Measurements from ENCODE around the gene SMARCA2. TPM values are rescaled to one million over a fixed set of nuclear protein-coding genes. Genes with fewer than 3 reads are reported as not detected.
"Not testable (repeated sequence)": the region's sequence is repeated elsewhere in the genome, so short reads cannot be mapped to it uniquely, and the experiment has no call there.

The SMARCA2 gene
- polyA plus RNA-seq, 3 donors, result 89.2 to 129 (median 121) TPM

DNA sequence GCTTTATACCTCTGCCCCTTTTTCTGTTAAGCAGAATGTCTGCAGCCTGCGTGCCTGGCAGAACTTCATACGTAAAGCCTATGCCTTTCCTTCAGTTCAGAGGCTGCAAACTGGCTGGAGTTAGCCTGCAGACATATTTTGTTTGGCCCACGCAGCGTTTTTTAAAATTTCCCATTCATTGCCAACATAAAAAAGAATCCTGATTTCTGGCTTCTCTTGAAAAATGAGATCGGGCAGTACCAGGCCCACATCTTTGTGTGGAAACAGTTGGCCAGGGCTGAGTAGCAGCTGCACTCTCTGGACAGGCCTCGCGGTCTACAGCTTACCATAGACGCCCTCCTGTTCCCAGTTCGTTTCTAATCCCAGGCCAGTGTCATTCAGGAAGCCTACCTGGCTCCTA is 104.4 kb downstream of the SMARCA2 start:
- no peak for DNase-seq (ENCODE audit: extremely low read depth in 1 of 11, low read depth in 9 of 11, low spot score in 4 of 11)

GRCh38 chr9:2120926-2121689 is 106.0 kb downstream of the SMARCA2 start:
- no peak for DNase-seq (ENCODE audit: extremely low read depth in 1 of 11, low read depth in 9 of 11, low spot score in 4 of 11)

GRCh38 chr9:2122299-2122698 is 107.2 kb downstream of the SMARCA2 start:
- DNase-seq (ENCODE audit: extremely low read depth in 1 of 11, low read depth in 9 of 11, low spot score in 4 of 11), result no peak

DNA sequence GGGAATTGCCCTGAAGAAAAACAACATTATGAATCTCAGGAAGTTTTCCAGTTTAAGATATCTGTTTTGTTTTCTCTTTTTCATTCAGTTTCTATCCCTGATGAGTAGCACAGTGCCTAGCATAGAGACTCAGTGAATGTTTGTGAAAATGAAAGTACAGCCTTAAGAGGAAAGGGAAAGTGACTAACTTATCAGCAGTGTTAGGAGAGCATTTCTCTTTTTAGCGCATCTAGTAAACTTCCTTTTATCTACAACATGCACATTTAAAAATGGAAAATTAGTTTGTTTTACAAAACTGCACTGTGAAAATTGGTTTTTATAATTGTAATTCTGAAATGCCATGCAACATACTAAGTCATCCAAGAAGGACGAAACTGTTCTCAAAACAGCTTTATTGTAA is 110.8 kb downstream of the SMARCA2 start:
- DNase-seq (ENCODE audit: extremely low read depth in 1 of 11, low read depth in 9 of 11, low spot score in 4 of 11), result no peak

GRCh38 chr9:2126331-2126803 is 111.2 kb downstream of the SMARCA2 start:
- DNase-seq (ENCODE audit: extremely low read depth in 1 of 11, low read depth in 9 of 11, low spot score in 4 of 11), result no peak

GRCh38 chr9:2127486-2127885 is 112.3 kb downstream of the SMARCA2 start:
- no peak for DNase-seq (ENCODE audit: extremely low read depth in 1 of 11, low read depth in 9 of 11, low spot score in 4 of 11)

- DNase-seq (ENCODE audit: extremely low read depth in 1 of 11, low read depth in 9 of 11, low spot score in 4 of 11), result no peak
Measured at GRCh38 chr9:2128141-2128540, 113.0 kb downstream of the SMARCA2 start.

- peak in 6 of 11 donors; percentile 34 to 67 (median 46) for DNase-seq (ENCODE audit: extremely low read depth in 1 of 11, low read depth in 9 of 11, low spot score in 4 of 11)
Measured at GRCh38 chr9:2128618-2129017, 113.5 kb downstream of the SMARCA2 start.

DNA sequence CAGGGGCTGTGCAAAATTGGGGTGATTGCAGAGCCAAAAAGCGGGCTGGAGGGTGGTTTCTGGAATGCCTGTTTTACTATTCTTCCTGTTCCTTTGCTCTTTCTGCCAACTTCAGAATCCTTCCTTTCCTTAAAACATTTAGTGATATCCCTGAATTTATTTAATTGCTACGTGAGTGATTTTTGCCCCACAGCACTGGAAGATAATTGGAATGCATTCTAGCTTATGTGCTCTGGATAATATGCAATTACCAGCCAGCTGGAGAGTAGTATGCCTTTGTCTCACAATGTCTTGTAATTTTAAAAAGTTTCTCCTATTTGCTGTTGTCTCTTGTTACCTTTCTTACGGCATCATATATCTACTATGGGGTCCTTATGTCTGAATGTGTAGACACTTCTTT is 115.8 kb downstream of the SMARCA2 start:
- no peak for DNase-seq (ENCODE audit: extremely low read depth in 1 of 11, low read depth in 9 of 11, low spot score in 4 of 11)

GRCh38 chr9:2132484-2133082 is 117.4 kb downstream of the SMARCA2 start:
- DNase-seq (ENCODE audit: extremely low read depth in 1 of 11, low read depth in 9 of 11, low spot score in 4 of 11), result peak in 2 of 11 donors; percentile 15 to 24

- no peak for DNase-seq (ENCODE audit: extremely low read depth in 1 of 11, low read depth in 9 of 11, low spot score in 4 of 11)
Measured at GRCh38 chr9:2134391-2134790, 119.2 kb downstream of the SMARCA2 start.

DNA sequence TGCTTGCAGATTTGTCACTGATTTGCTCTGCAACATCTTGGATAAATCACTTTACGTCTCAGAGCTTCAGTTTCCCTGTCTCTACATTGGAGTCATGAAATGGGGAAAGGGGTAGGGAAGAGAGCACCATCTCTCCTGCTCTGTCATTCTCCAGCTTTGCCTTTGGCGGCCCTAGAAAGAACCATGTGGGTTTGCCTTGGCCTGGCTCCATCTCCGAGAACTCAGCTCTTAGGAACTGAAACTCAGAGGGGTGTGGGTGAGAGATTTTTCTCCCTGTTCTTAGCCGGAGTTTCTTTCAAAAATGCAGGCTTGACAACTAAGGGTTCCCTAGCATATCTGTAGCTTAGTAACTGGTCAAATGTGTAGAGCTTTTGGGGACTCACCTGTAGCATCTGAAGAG is 123.5 kb downstream of the SMARCA2 start:
- no peak for DNase-seq (ENCODE audit: extremely low read depth in 1 of 11, low read depth in 9 of 11, low spot score in 4 of 11)

DNA sequence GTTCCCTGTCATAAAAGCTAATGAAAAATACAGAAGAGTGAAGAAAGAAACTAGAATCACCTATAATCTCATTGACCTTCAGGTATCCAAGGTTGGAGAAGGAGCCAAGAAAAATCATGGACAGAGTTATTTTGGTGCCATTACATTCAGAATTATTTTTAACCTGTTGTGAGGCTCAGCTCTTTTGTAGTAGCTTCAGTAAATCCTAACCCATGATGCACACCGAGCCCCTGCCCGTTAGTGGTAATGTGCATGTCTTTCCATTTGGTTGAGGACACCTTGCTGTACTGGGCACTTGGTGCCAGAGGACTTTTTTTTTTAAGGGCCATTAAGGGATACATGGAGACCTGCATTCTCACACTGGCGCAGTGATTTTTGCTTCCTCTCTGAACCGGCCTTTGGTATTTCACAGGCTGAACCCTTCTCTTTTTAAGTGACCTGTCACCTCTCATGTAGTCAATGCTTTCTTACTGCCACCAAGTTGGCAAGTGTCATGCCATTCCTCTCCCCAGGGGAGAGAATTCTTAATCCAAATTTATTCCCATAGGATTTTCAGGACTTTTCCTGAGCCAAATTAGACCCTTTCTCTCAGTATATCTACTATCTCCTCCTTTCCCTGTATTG is 125.6 kb downstream of the SMARCA2 start:
- no peak for DNase-seq (ENCODE audit: extremely low read depth in 1 of 11, low read depth in 9 of 11, low spot score in 4 of 11)

DNA sequence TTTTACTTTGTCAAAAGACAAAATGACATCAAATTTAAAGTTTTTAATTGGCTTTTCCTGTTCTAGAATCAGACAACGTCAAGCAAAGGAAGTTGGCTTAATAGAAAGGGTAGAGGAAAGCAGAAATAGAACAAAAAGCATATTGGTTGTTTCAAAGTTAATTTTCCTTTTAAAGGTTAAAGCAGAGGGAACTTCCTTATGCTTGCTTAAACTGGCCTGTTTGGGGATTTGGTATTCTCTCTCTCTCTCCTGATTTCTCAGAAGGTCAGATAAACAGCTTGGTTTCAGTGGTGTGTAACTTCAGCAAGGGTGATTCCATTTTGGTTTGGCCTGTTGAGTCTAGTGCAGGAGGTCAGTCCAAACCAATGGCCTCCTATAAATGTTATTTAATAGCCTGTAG is 127.1 kb downstream of the SMARCA2 start:
- no peak for DNase-seq (ENCODE audit: extremely low read depth in 1 of 11, low read depth in 9 of 11, low spot score in 4 of 11)

DNA sequence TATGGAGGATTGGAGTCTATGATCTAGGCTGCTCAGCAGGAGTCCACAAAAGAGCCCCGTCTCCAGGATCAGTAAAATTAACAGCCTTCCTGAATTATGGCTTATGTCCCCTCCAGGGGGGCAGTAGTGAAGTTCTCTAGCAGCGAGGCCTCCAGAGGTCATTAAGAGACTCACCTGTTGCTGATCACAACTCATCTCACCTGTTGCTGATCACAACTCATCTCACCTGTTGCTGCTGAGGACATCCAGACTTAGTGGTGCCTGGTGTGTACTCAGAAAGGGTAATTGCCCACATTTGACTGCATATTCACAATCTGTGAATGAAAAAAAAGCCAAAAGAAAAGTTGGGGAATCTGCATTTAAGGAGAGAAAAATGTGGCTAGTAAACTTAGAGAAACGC is 129.5 kb downstream of the SMARCA2 start:
- DNase-seq (ENCODE audit: extremely low read depth in 1 of 11, low read depth in 9 of 11, low spot score in 4 of 11), result no peak

DNA sequence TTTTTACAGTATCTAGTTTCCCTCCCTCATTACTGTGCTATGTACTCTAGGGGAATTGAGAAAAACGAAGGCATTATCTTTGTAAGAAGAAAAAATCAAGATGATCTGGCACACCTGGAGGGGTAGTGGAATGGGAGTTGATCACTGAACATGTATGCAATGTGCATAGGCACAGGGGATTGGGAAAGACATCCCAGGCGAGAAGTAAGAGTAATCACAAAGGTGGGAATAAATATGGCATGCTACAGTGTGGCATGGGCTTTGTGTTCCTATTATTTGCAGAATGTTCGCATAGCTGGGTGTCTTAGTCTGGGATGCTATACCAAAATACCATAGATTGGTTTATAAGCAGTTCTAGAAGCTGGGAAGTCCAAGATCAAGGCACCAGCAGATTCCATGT is 130.6 kb downstream of the SMARCA2 start:
- DNase-seq (ENCODE audit: extremely low read depth in 1 of 11, low read depth in 9 of 11, low spot score in 4 of 11), result no peak

DNA sequence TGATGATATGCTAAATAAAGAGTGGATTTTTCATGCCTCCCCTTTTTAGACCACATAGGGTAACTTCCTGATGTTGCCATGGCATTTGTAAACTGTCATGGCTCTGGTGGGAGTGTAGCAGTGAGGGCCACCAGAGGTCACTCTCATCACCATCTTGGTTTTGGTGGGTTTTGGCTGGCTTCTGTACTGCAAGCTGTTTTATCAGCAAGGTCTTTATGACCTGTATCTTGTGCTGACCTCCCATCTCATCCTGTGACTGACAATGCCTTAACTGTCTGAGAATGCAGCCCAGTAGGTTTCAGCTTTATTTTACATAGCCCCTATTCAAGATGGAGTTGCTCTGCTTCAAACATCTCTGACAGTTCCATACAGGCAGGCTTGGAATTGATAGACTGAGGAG is 131.6 kb downstream of the SMARCA2 start:
- DNase-seq (ENCODE audit: extremely low read depth in 1 of 11, low read depth in 9 of 11, low spot score in 4 of 11), result not testable (repeated sequence)

- no peak for DNase-seq (ENCODE audit: extremely low read depth in 1 of 11, low read depth in 9 of 11, low spot score in 4 of 11)
Measured at GRCh38 chr9:2150338-2150737, 135.2 kb downstream of the SMARCA2 start.

DNA sequence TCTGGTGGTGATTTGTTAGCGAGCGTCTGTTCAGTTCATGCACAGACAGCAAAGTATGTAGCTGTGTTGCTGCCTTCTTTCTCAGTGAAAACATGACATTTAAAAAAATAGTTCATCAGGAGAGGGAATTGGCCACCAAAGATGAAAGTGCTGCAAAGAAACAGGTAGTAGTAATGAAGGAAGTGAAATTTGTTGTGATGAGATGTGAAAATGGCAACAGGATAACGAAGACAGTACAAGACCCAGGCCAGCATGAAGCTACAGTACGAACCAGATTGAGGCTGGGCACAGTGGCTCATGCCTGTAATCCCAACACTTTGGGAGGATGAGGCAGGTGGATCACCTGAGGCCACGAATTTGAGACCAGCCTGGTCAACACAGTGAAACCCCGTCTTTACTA is 136.0 kb downstream of the SMARCA2 start:
- no peak for DNase-seq (ENCODE audit: extremely low read depth in 1 of 11, low read depth in 9 of 11, low spot score in 4 of 11)

GRCh38 chr9:2152966-2153629 is 138.0 kb downstream of the SMARCA2 start:
- DNase-seq (ENCODE audit: extremely low read depth in 1 of 11, low read depth in 9 of 11, low spot score in 4 of 11), result no peak

Data from renal cortex interstitium (tissue), 11 donors.